Uterus (tissue), 4 donors: ENCODE measurements around the gene TBC1D1. TPM values are rescaled to one million over a fixed set of nuclear protein-coding genes. Genes with fewer than 3 reads are reported as not detected.

Experiments used
- DNase-seq, 2 donors: peaks; one replicate each; pipeline ENCODE4 v3.0.0-alpha.2; 2019 to 2020
- H3K27ac ChIP-seq, 2 donors: fragments of 200-600 bp; sonication (generic); 1 replicate in 1 of 2; 2 replicates in 1 of 2; pipeline ENCODE4 v1.5.1; 2016 to 2018
- H3K27me3 ChIP-seq, 2 donors: fragments of 200-600 bp; sonication (generic); one replicate each; pipeline ENCODE4 v1.5.1; 2018 to 2019; ENCODE audit warnings: control low read depth in 1 of 2
- H3K36me3 ChIP-seq, 2 donors: fragments of 200-600 bp; sonication (generic); one replicate each; pipeline ENCODE4 v1.5.1; 2019; ENCODE audit warnings: control low read depth in 1 of 2
- H3K4me1 ChIP-seq, 2 donors: fragments of 200-600 bp; sonication (generic); one replicate each; pipeline ENCODE4 v1.5.1; 2018 to 2019; ENCODE audit warnings: control low read depth in 1 of 2
- H3K4me3 ChIP-seq, 2 donors: fragments of 200-600 bp; sonication (generic); 1 replicate in 1 of 2; 2 replicates in 1 of 2; pipeline ENCODE4 v1.5.1; 2018 to 2019; ENCODE audit warnings: mild to moderate bottlenecking in 1 of 2
- H3K9me3 ChIP-seq, 2 donors: fragments of 200-600 bp; sonication (generic); one replicate each; pipeline ENCODE4 v1.5.1; 2019; ENCODE audit warnings: control low read depth in 1 of 2
- POLR2A ChIP-seq, 2 donors: fragments of 450-650 bp; IDR thresholded peaks; one replicate each; pipeline ENCODE4 v1.6.1; 2016; ENCODE audit warnings: antibody characterized with exemption in 2 of 2, mild to moderate bottlenecking in 1 of 2, moderate library complexity in 1 of 2
- intact Hi-C: fragments of 100-400 bp; cut with DNase I; formaldehyde crosslinking; loops from one replicate; pipeline ENCODE4 v1.15.1; 2023; ENCODE audit warnings: low total_unique reads
- total RNA-seq, 4 donors: library from RNA; depleted of rRNA in 3 of 4; stranded (reverse); fragments of >200 nt in 3 of 4; gene quantifications; one replicate each; pipeline versions ENCODE4 v1.1.0 to v1.2.4, GENCODE V29; 2014 to 2023
- TF ChIP-seq, protein P1 (sequence below), 4 experiments: fragments of 200-600 bp in 2 of 4; fragments of 450-650 bp in 2 of 4; sonication (generic) in 2 of 4; IDR thresholded peaks; one replicate each; pipeline ENCODE4 v1.5.1; 2016 to 2019; ENCODE audit warnings: antibody characterized with exemption in 4 of 4, mild to moderate bottlenecking in 2 of 4, moderate library complexity in 1 of 4
- donor health status: DM: yes; HTN: yes; CAD: no.

The TBC1D1 gene
- total RNA-seq, 4 donors from 2014 or later = 172 to 402 (median 236) TPM

DNA sequence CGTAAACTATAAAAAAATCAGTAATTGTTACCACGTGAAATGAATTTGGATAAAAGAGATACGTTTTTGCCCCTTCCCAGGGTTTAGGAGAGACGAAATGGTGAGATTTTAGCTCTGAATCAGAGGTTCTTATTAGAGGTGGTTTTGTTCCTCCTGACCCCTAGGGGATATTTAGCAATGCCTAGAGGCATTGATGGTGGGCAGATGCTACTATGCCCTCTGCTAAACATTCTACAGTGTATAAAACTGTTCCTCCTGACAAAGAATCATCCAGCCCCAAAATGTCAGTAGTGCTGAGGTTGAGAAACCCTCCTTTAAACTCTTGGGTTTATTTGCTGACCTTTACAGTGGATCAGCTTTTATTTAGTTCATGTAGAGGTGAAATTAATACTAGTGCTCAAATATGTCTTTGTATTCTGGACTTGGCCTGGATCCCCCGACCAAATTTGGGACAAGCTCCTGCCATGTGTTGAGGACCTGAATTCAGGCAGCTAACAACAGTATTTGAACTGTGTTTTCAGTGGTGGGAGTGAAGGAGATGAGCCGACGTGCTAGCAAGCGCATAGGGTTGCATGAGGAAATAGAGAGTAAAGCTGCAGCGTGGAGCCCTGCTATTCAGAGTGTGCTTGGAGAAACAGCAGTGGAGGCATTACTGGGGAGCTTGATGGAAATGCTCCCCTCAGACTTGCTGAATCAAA, 195.4 kb downstream of the TBC1D1 start:
- TF ChIP-seq, protein P1, sequence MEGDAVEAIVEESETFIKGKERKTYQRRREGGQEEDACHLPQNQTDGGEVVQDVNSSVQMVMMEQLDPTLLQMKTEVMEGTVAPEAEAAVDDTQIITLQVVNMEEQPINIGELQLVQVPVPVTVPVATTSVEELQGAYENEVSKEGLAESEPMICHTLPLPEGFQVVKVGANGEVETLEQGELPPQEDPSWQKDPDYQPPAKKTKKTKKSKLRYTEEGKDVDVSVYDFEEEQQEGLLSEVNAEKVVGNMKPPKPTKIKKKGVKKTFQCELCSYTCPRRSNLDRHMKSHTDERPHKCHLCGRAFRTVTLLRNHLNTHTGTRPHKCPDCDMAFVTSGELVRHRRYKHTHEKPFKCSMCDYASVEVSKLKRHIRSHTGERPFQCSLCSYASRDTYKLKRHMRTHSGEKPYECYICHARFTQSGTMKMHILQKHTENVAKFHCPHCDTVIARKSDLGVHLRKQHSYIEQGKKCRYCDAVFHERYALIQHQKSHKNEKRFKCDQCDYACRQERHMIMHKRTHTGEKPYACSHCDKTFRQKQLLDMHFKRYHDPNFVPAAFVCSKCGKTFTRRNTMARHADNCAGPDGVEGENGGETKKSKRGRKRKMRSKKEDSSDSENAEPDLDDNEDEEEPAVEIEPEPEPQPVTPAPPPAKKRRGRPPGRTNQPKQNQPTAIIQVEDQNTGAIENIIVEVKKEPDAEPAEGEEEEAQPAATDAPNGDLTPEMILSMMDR (IDR thresholded peaks at IDR 0.05) = no peak
- TF ChIP-seq POLR2A (IDR thresholded peaks at IDR 0.05) = no peak
- H3K27me3 ChIP-seq = no peaks in the 10 kb centered on the region
- H3K4me1 ChIP-seq = peaks cover 24 to 27% of the 10 kb centered on the region in 2 donors
- DNase-seq = no peak
- intact Hi-C loops = no loop called here
- no peaks in the 10 kb centered on the region for H3K36me3 ChIP-seq
- no peak overlapping the region for H3K4me3 ChIP-seq
- H3K27ac ChIP-seq = peak overlapping the region; percentile 71 to 90
- no peaks in the 10 kb centered on the region for H3K9me3 ChIP-seq

DNA sequence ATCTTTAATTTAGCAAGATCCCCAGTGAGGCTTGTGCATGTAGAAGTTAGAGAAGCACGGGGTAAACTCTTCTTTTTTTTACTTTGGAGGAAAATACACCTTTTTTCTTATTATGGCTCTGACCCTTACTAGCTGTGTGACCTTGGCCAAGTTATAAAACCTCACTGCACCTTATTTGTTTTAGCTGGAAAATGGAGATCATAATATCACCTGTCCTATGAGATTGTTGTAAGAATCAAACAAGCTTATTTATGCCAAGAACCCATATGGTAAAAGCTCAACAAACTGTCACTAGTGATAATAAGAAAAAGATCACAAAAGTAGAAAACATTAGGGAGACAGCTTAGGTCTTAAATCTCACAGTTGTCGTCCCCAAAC, 196.0 kb downstream of the TBC1D1 start:
- TF ChIP-seq, protein P1 (IDR thresholded peaks at IDR 0.05) = no peak
- TF ChIP-seq POLR2A (IDR thresholded peaks at IDR 0.05) = no peak
- Histone ChIP-seq H3K9me3 (no peaks in the 10 kb centered on the region), H3K27ac (peak overlapping the region; percentile 71 to 90), H3K4me1 (peaks cover 19 to 21% of the 10 kb centered on the region in 2 donors), H3K4me3 (no peak overlapping the region), H3K27me3 (no peaks in the 10 kb centered on the region), H3K36me3 (no peaks in the 10 kb centered on the region)
- intact Hi-C loops = no loop called here
- no peak for DNase-seq

DNA sequence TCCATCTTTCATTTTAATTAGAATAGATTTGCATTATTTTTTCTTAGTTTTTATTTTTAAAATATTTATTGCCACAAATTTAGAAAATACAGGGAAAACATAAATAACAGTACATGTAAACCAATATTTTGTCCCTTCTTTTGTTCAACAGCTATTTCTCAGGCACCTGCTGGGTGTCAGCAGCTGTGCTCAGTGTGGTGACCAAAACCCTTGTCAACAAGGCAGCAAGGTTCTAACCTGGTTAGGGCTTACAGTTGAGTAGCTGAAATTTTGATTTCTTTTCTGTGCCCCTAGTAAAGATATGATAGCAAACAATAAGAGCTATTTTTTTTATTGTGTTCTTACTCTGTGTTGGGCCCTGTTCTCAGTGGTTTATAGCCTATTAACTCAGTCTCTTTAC, 197.4 kb downstream of the TBC1D1 start:
- H3K9me3 ChIP-seq = no peaks in the 10 kb centered on the region
- intact Hi-C loops = no loop called here
- no peak overlapping the region for H3K27ac ChIP-seq
- no peak overlapping the region for H3K4me3 ChIP-seq
- peaks cover 6 to 15% of the 10 kb centered on the region in 2 donors for H3K4me1 ChIP-seq
- no peaks in the 10 kb centered on the region for H3K27me3 ChIP-seq
- no peak for DNase-seq
- no peaks in the 10 kb centered on the region for H3K36me3 ChIP-seq
- TF ChIP-seq, protein P1 (IDR thresholded peaks at IDR 0.05) = no peak
- TF ChIP-seq POLR2A (IDR thresholded peaks at IDR 0.05) = no peak

DNA sequence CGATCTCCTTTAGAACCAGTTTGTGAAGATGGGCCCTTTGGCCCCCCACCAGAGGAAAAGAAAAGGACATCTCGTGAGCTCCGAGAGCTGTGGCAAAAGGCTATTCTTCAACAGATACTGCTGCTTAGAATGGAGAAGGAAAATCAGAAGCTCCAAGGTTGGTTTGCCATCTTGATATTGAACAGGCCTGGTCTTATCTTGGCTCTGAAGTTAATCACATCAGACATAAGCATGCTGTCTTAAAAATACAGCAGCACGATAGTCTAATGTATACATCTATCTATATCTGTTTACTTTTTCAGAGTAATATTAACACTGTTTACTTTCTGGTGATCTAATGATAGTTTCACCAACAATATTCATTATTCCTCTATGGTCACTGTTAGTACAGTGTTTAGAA, 199.1 kb downstream of the TBC1D1 start:
- no peaks in the 10 kb centered on the region for H3K9me3 ChIP-seq
- TF ChIP-seq, protein P1 (IDR thresholded peaks at IDR 0.05) = no peak
- TF ChIP-seq POLR2A (IDR thresholded peaks at IDR 0.05) = no peak
- no peaks in the 10 kb centered on the region for H3K36me3 ChIP-seq
- no peak overlapping the region for H3K27ac ChIP-seq
- H3K4me3 ChIP-seq = no peak overlapping the region
- no peak for DNase-seq
- H3K4me1 ChIP-seq = peaks cover 3 to 15% of the 10 kb centered on the region in 2 donors
- intact Hi-C loops = no loop called here
- H3K27me3 ChIP-seq = no peaks in the 10 kb centered on the region

DNA sequence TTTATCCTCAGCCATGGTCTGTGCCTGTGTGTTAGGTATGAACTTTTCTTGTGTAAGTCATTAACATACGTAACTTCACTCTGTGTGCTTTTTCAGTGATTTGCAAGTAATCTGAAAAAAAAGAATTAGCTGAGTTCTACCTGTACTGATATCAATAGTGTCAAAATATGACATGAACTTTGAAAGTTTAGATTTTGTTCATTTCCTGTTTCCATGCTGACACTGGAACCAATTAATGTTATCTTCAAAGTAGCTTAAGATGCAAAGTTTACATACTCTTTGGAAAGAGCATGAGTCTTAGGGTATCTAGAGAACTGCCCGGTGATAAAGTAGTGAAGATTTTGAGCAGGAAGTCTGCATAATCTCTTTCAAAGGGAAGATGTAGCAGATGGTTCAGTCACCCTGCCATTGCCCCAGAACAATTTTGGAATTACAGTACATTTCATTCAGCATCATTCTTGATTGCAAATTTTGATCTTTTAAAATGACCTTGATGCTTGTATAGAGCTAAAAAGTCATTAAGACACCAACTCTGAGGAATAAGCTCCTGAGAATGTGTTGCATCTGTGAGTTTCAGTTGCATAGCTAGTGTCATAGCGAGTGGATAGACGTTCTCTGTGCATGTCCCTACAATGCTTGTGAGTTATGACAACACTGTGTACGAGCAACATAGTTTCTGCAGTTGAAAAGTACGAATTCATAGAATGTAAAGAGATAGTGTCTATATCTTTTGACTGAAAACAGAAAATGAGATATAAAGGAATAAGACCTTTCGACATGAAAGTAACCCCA, 199.8 kb downstream of the TBC1D1 start:
- H3K4me1 ChIP-seq = peaks cover 0 to 15% of the 10 kb centered on the region in 2 donors

More for the DNA sequence above, 199.8 kb downstream of the TBC1D1 start:
- Histone ChIP-seq H3K27ac (no peak overlapping the region), H3K36me3 (no peaks in the 10 kb centered on the region), H3K9me3 (no peaks in the 10 kb centered on the region), H3K4me3 (no peak overlapping the region), H3K27me3 (no peaks in the 10 kb centered on the region)
- intact Hi-C loops = no loop called here
- no peak for DNase-seq
- TF ChIP-seq POLR2A (IDR thresholded peaks at IDR 0.05) = no peak
- TF ChIP-seq, protein P1 (IDR thresholded peaks at IDR 0.05) = no peak
